WTC11 (cell line): Measurements from ENCODE around the gene SH3BP2. TPM values are rescaled to one million over a fixed set of nuclear protein-coding genes. Genes with fewer than 3 reads are reported as not detected.
A peak's percentile ranks its signal among the peaks of the same experiment; 100 is the strongest.

Source experiments
- ATAC-seq: fragments of 200-7000 bp; cut with Tn5 transposase; 2 replicates; pipeline ENCODE4 v1.10.0; 2021; ENCODE audit warnings: mild to moderate bottlenecking, moderate library complexity
- CTCF ChIA-PET: fragments of 300-600 bp; sonication (Branson Sonifier 250); formaldehyde crosslinking; loops from one replicate; lab custom pipeline; 2021; ENCODE audit warnings: antibody characterized with exemption; lab: Charles Lee
- POLR2A ChIA-PET: fragments of 350-600 bp; sonication (Branson Sonifier 250); formaldehyde crosslinking; loops from one replicate; lab custom pipeline; 2021; ENCODE audit warnings: antibody characterized with exemption; lab: Charles Lee
- DNase-seq: peaks from one replicate; pipeline ENCODE4 v3.0.0; 2021; ENCODE audit warnings: low spot score
- H3K27ac Mint-ChIP-seq: 2 replicates; pipeline ENCODE4 v1.8.0; 2021; ENCODE audit warnings: mixed read lengths
- H3K27me3 Mint-ChIP-seq: 2 replicates; pipeline ENCODE4 v1.8.0; 2021; ENCODE audit warnings: low read depth, mild to moderate bottlenecking, moderate library complexity, mixed read lengths
- H3K36me3 Mint-ChIP-seq: 2 replicates; pipeline ENCODE4 v1.8.0; 2021; ENCODE audit warnings: mixed read lengths
- H3K4me1 Mint-ChIP-seq: 2 replicates; pipeline ENCODE4 v1.8.0; 2022; ENCODE audit warnings: mixed read lengths
- H3K4me3 Mint-ChIP-seq: 2 replicates; pipeline ENCODE4 v1.8.0; 2021; ENCODE audit warnings: mild to moderate bottlenecking, moderate library complexity, mixed read lengths
- H3K9me3 Mint-ChIP-seq: 2 replicates; pipeline ENCODE4 v1.8.0; 2021; ENCODE audit warnings: mixed read lengths
- AFF4 ChIP-seq: sonication (generic); formaldehyde crosslinking; IDR thresholded peaks from 2 replicates; pipeline ENCODE4 v1.8.1; 2023; ENCODE audit warnings: mild to moderate bottlenecking, missing genetic modification reagents, borderline replicate concordance
- ATF1 ChIP-seq: sonication (generic); formaldehyde crosslinking; IDR thresholded peaks from 2 replicates; pipeline ENCODE4 v1.8.1; 2023; ENCODE audit warnings: mild to moderate bottlenecking, moderate library complexity, missing genetic modification reagents
- ATF6 ChIP-seq: sonication (generic); formaldehyde crosslinking; IDR thresholded peaks from 2 replicates; pipeline ENCODE4 v1.8.1; 2023; ENCODE audit warnings: mild to moderate bottlenecking, missing genetic modification reagents
- CDX4 ChIP-seq: fragments of 250-450 bp; sonication (Bioruptor Pico); IDR thresholded peaks from 2 replicates; pipeline ENCODE4 v1.9.0; 2021; ENCODE audit warnings: moderate library complexity, mild to moderate bottlenecking, inconsistent platforms, borderline replicate concordance
- FOXJ3 ChIP-seq: sonication (generic); formaldehyde crosslinking; IDR thresholded peaks from 2 replicates; pipeline ENCODE4 v1.9.0; 2021; ENCODE audit warnings: missing genetic modification reagents, mild to moderate bottlenecking, borderline replicate concordance
- GABPB1 ChIP-seq: sonication (generic); formaldehyde crosslinking; IDR thresholded peaks from 2 replicates; pipeline ENCODE4 v1.8.1; 2023; ENCODE audit warnings: mild to moderate bottlenecking, missing genetic modification reagents
- KAT7 ChIP-seq: sonication (generic); formaldehyde crosslinking; IDR thresholded peaks from 2 replicates; pipeline ENCODE4 v1.8.1; 2023; ENCODE audit warnings: missing genetic modification reagents, mild to moderate bottlenecking, borderline replicate concordance
- MAX ChIP-seq: sonication (generic); formaldehyde crosslinking; IDR thresholded peaks from 2 replicates; pipeline ENCODE4 v1.8.0; 2022; ENCODE audit warnings: mild to moderate bottlenecking, missing genetic modification reagents
- MLX ChIP-seq: sonication (generic); formaldehyde crosslinking; IDR thresholded peaks from 2 replicates; pipeline ENCODE4 v1.8.1; 2023; ENCODE audit warnings: mild to moderate bottlenecking, missing genetic modification reagents, moderate library complexity
- NFYB ChIP-seq: sonication (generic); formaldehyde crosslinking; conservative IDR thresholded peaks from 2 replicates; pipeline ENCODE4 v1.8.0; 2022; ENCODE audit warnings: low read depth, missing genetic modification reagents
- PRRX2 ChIP-seq: fragments of 250-450 bp; sonication (Bioruptor Pico); IDR thresholded peaks from 2 replicates; pipeline ENCODE4 v1.8.0; 2021; ENCODE audit warnings: mild to moderate bottlenecking
- SOX15 ChIP-seq: fragments of 250-450 bp; sonication (Bioruptor Pico); IDR thresholded peaks from 2 replicates; pipeline ENCODE4 v1.9.0; 2021; ENCODE audit warnings: mild to moderate bottlenecking
- SP1 ChIP-seq: sonication (generic); formaldehyde crosslinking; conservative IDR thresholded peaks from 2 replicates; pipeline ENCODE4 v1.8.1; 2022; ENCODE audit warnings: missing genetic modification reagents
- STAT6 ChIP-seq: sonication (generic); formaldehyde crosslinking; conservative IDR thresholded peaks from 2 replicates; pipeline ENCODE4 v1.8.1; 2023; ENCODE audit warnings: mild to moderate bottlenecking, low read depth, missing genetic modification reagents, moderate library complexity
- TEAD1 ChIP-seq: sonication (generic); formaldehyde crosslinking; IDR thresholded peaks from 2 replicates; pipeline ENCODE4 v1.8.0; 2022; ENCODE audit warnings: mild to moderate bottlenecking, missing genetic modification reagents
- ZNF121 ChIP-seq: sonication (generic); formaldehyde crosslinking; IDR thresholded peaks from 2 replicates; pipeline ENCODE4 v1.8.0; 2023; ENCODE audit warnings: missing genetic modification reagents
- ZNF232 ChIP-seq: sonication (generic); formaldehyde crosslinking; IDR thresholded peaks from 2 replicates; pipeline ENCODE4 v1.8.0; 2022; ENCODE audit warnings: mild to moderate bottlenecking, missing genetic modification reagents
- ZNF396 ChIP-seq: fragments of 250-450 bp; sonication (Bioruptor Pico); IDR thresholded peaks from 2 replicates; pipeline ENCODE4 v1.8.0; 2021; ENCODE audit warnings: mild to moderate bottlenecking, moderate library complexity, borderline replicate concordance
- ZNF423 ChIP-seq: fragments of 250-450 bp; sonication (Bioruptor Pico); IDR thresholded peaks from 2 replicates; pipeline ENCODE4 v2.1.2; 2022; ENCODE audit warnings: mild to moderate bottlenecking, moderate library complexity
- ZNF532 ChIP-seq: fragments of 250-450 bp; sonication (Bioruptor Pico); IDR thresholded peaks from 2 replicates; pipeline ENCODE4 v1.9.0; 2021; ENCODE audit warnings: mild to moderate bottlenecking, borderline replicate concordance
- total RNA-seq: library from RNA; stranded (reverse); gene quantifications from 3 replicates; pipeline ENCODE4 v1.2.3, GENCODE V29; 2021

The SH3BP2 gene
- total RNA-seq, 1 experiment from 2014 or later, result 49.1 TPM

- CTCF ChIA-PET, result interaction anchor here (0.6 to 3.9 kb wide), 5 partner anchors 10 to 99 kb away, joined by 3 to 13 read pairs (median 3); no protein-coding TSS in a partner anchor
- POLR2A ChIA-PET, result no interaction called here
- no peak for TF ChIP-seq NFYB (CRISPR knock-in tag)
- TF ChIP-seq AFF4, result no peak
- TF ChIP-seq ATF1 (CRISPR knock-in tag), result no peak
- no peak for TF ChIP-seq ZNF232 (CRISPR knock-in tag)
- TF ChIP-seq PRRX2 (CRISPR knock-in tag), result no peak
- TF ChIP-seq STAT6 (CRISPR knock-in tag), result no peak
- TF ChIP-seq KAT7, result no peak
- no peak for TF ChIP-seq SP1
- TF ChIP-seq FOXJ3, result no peak
- no peak for TF ChIP-seq MAX (CRISPR knock-in tag)
- no peak for TF ChIP-seq CDX4 (CRISPR knock-in tag)
- no peak for TF ChIP-seq TEAD1
- TF ChIP-seq GABPB1 (CRISPR knock-in tag), result no peak
- no peak for TF ChIP-seq ZNF532 (CRISPR knock-in tag)
- TF ChIP-seq MLX (CRISPR knock-in tag), result no peak
- TF ChIP-seq ATF6 (CRISPR knock-in tag), result no peak
- TF ChIP-seq ZNF396 (CRISPR knock-in tag), result no peak
- TF ChIP-seq ZNF423 (CRISPR knock-in tag), result no peak
- TF ChIP-seq ZNF121 (CRISPR knock-in tag), result no peak
- no peak for TF ChIP-seq SOX15 (CRISPR knock-in tag)
- TF ChIP-seq, all 79 proteins: peak for 0
These were observed 69.6 kb downstream of the SH3BP2 start for GRCh38 chr4:2862528-2862927.

More at GRCh38 chr4:2862528-2862927, 69.6 kb downstream of the SH3BP2 start:
- H3K27ac Mint-ChIP-seq, result peak overlapping the region; percentile 90
- H3K9me3 Mint-ChIP-seq, result no peaks in the 10 kb centered on the region
- H3K4me1 Mint-ChIP-seq, result peaks cover 74% of the 10 kb centered on the region
- DNase-seq (no peak), ATAC-seq (peak; percentile 75)
- peak overlapping the region; percentile 20; the same call in 1 of the 2 replicates for H3K4me3 Mint-ChIP-seq
- no peaks in the 10 kb centered on the region for H3K36me3 Mint-ChIP-seq
- no peaks in the 10 kb centered on the region for H3K27me3 Mint-ChIP-seq
